GM12865 (cell line): ENCODE measurements around the gene PTP4A1.

ENCODE experiments used
- DNase-seq: peaks from one replicate; pipeline ENCODE4 v3.0.0; 2010; ENCODE audit warnings: low read depth
- H3K4me3 ChIP-seq: 2 replicates; pipeline ENCODE4 v1.5.1; 2011; ENCODE audit warnings: mild to moderate bottlenecking, low read depth, low read length, control low read depth
- CTCF ChIP-seq: IDR thresholded peaks from 2 replicates; pipeline ENCODE4 v1.5.1; 2011; ENCODE audit warnings: low read length, control low read depth, low read depth, inconsistent platforms; ENCODE audit not compliant: insufficient read depth; ENCODE audit errors: missing control alignments

The PTP4A1 gene

GRCh38 chr6:63597141-63598048 is 25.1 kb downstream of the PTP4A1 start:
- no peak for DNase-seq
- no peak for TF ChIP-seq CTCF
- peak overlapping the region; percentile 72; the same call in 1 of the 2 replicates for H3K4me3 ChIP-seq

GRCh38 chr6:63598049-63599036 is 26.1 kb downstream of the PTP4A1 start:
- peak; percentile 90 for DNase-seq
- peak overlapping the region; percentile 72 for H3K4me3 ChIP-seq
- peak; percentile 93 for TF ChIP-seq CTCF

- no peak for TF ChIP-seq CTCF
- H3K4me3 ChIP-seq = no peak overlapping the region
These were observed 27.0 kb downstream of the PTP4A1 start for GRCh38 chr6:63599243-63599642.

GRCh38 chr6:63600136-63600535 is 27.9 kb downstream of the PTP4A1 start:
- TF ChIP-seq CTCF = no peak
- no peak overlapping the region for H3K4me3 ChIP-seq
- DNase-seq = no peak

More at GRCh38 chr6:63599243-63599642, 27.0 kb downstream of the PTP4A1 start:
- no peak for DNase-seq

- H3K4me3 ChIP-seq = no peak overlapping the region
- TF ChIP-seq CTCF = no peak
- DNase-seq = no peak
These were observed 37.0 kb downstream of the PTP4A1 start for GRCh38 chr6:63609231-63609630.

- no peak overlapping the region for H3K4me3 ChIP-seq
These were observed 38.7 kb downstream of the PTP4A1 start for GRCh38 chr6:63610944-63611343.

More at GRCh38 chr6:63610944-63611343, 38.7 kb downstream of the PTP4A1 start:
- no peak for DNase-seq
- TF ChIP-seq CTCF = no peak
